Suprapubic skin (tissue), 4 donors: Measurements from ENCODE around the gene SMARCD3. TPM values are rescaled to one million over a fixed set of nuclear protein-coding genes. Genes with fewer than 3 reads are reported as not detected.

Experiments
- DNase-seq, 2 donors: peaks; one replicate each; pipeline ENCODE4 v3.0.0-alpha.2; 2019; ENCODE audit warnings: low spot score in 2 of 2
- H3K27ac ChIP-seq: fragments of 200-600 bp; sonication (generic); one replicate; pipeline ENCODE4 v1.5.1; 2019
- H3K27me3 ChIP-seq: fragments of 200-600 bp; sonication (generic); one replicate; pipeline ENCODE4 v1.5.1; 2019
- H3K36me3 ChIP-seq: fragments of 200-600 bp; sonication (generic); one replicate; pipeline ENCODE4 v1.5.1; 2019
- H3K4me1 ChIP-seq: fragments of 200-600 bp; sonication (generic); one replicate; pipeline ENCODE4 v1.5.1; 2019
- H3K4me3 ChIP-seq: fragments of 200-600 bp; sonication (generic); one replicate; pipeline ENCODE4 v1.5.1; 2019; ENCODE audit warnings: mild to moderate bottlenecking
- H3K9me3 ChIP-seq: fragments of 200-600 bp; sonication (generic); one replicate; pipeline ENCODE4 v1.5.1; 2019
- CTCF ChIP-seq, 2 donors: fragments of 200-600 bp in 1 of 2; fragments of 450-650 bp in 1 of 2; sonication (generic) in 1 of 2; IDR thresholded peaks; one replicate each; pipeline ENCODE4 v1.5.1; 2016 to 2019; ENCODE audit warnings: antibody characterized with exemption in 2 of 2, mild to moderate bottlenecking in 1 of 2, moderate library complexity in 1 of 2
- EP300 ChIP-seq: sonication (generic); formaldehyde crosslinking; IDR thresholded peaks from one replicate; pipeline ENCODE4 v1.6.1; 2017; ENCODE audit warnings: antibody characterized with exemption
- POLR2A ChIP-seq, 2 donors: fragments of 450-650 bp; IDR thresholded peaks; one replicate each; pipeline ENCODE4 v1.6.1; 2017; ENCODE audit warnings: antibody characterized with exemption in 2 of 2, mild to moderate bottlenecking in 2 of 2, moderate library complexity in 2 of 2
- POLR2AphosphoS5 ChIP-seq, 3 donors: sonication (generic); formaldehyde crosslinking; IDR thresholded peaks; one replicate each; pipeline ENCODE4 v1.6.1; 2017; ENCODE audit warnings: antibody characterized with exemption in 3 of 3
- WGBS: methylation state at CpG from one replicate; pipeline ENCODE4 v1.1.5; 2018; 5-methylcytosine and 5-hydroxymethylcytosine counted together
- total RNA-seq, 4 donors: library from RNA; depleted of rRNA; stranded (reverse); fragments of >200 nt; gene quantifications; one replicate each; pipeline ENCODE4 v1.1.0, GENCODE V29; 2016

Gene SMARCD3
- total RNA-seq, 4 donors from 2014 or later: 9.6 to 15.8 (median 10.9) TPM

DNA sequence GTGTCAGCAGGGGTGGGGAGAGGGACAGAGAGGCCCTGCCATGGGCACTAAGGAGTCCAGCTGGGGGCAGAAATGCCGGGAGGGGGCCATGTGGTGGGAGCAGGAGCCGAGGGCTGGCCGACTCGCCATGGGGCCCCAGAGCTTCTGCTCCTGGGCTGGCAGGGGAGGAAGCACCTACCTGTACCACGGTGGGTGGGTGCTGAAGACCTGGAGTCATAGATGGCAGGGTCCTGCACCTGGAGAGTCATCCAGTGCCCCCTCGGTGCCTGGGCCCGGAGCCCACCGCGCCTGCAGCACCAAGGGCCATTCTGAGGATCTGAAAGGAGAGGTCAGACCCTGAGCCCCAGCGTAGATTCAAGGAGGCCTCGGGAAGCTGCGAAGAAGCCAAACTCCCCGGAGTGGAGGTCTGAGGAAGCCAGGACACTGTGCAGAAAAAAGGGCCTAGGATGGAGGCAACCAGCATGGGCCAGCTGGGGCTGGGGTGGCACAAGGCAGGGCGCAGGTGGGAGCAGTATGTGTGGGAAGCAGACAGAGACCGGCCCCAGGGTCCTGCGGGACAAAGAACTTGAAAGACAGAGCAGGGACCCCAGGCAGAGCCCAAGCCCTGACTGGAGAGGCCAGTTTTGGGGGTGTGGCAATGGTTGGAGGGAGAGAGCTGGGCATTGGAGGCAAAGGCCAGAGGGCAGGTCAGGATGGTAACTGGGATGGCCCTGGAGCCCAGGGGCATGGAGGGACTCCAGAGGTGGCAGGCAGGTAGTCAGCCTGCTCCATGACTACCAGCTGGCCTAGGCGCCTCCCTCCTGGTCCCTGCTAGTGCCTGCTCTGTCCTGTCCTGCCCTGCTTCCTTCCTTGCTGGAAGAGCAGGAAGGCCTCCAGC is 26.7 kb upstream of the SMARCD3 start:
- no peaks in the 10 kb centered on the region for H3K36me3 ChIP-seq
- H3K27ac ChIP-seq: no peak overlapping the region
- WGBS: 70% methylated on average over 10 of the region's 17 CpGs
- H3K27me3 ChIP-seq: no peaks in the 10 kb centered on the region
- H3K4me1 ChIP-seq: peaks cover 58% of the 10 kb centered on the region
- H3K4me3 ChIP-seq: no peak overlapping the region
- no peak for DNase-seq
- no peaks in the 10 kb centered on the region for H3K9me3 ChIP-seq
- no peak for TF ChIP-seq CTCF (IDR thresholded peaks at IDR 0.05)
- no peak for TF ChIP-seq POLR2AphosphoS5 (IDR thresholded peaks at IDR 0.05)
- TF ChIP-seq POLR2A (IDR thresholded peaks at IDR 0.05): no peak
- no peak for TF ChIP-seq EP300

GRCh38 chr7:151274396-151274795 is 25.9 kb upstream of the SMARCD3 start:
- TF ChIP-seq POLR2A (IDR thresholded peaks at IDR 0.05) (no peak), CTCF (IDR thresholded peaks at IDR 0.05) (no peak), POLR2AphosphoS5 (IDR thresholded peaks at IDR 0.05) (no peak), EP300 (no peak)
- 62% methylated on average over 5 of the region's 9 CpGs for WGBS
- H3K9me3 ChIP-seq: no peaks in the 10 kb centered on the region
- no peaks in the 10 kb centered on the region for H3K27me3 ChIP-seq
- H3K4me3 ChIP-seq: no peak overlapping the region
- DNase-seq: no peak
- no peak overlapping the region for H3K27ac ChIP-seq
- peaks cover 58% of the 10 kb centered on the region for H3K4me1 ChIP-seq
- H3K36me3 ChIP-seq: no peaks in the 10 kb centered on the region

DNA sequence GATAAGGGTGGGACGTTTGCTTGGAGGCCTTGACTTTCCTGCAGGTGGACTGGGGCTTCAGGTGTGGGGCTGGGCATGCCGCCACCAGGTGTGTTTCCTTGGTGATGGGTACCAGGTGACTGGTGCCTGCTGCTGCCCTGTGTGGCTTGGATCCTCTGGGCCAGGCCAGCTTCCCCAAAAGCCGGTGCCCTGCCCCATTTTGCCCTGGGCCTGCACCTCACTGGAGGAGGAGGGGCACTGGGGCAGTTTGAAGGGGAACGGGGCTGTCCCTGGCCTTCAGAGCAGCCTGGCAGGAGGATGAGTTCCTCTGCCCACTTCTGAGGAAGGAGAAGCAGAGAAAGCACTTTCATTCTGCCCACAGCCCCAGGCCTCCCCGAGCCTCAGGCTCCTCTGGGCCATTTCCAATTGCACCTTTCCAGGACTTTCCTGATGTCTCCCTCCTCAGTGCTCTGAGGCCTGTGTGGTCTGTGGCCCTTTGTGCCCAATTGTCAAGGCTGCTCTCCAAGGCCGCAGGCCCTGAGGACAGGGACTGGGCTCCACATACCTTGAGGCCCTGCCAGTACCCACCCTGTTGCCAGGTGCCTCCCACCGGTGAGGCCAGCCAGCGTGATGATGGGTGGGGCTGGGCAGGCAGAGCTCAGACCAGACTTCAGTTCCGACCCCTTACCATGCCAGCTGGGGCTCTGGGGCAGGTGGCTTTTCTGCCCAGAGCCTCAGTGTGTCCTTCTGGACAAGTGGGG is 25.3 kb upstream of the SMARCD3 start:
- no peaks in the 10 kb centered on the region for H3K27me3 ChIP-seq
- 63% methylated on average over 4 of the region's 9 CpGs for WGBS
- no peaks in the 10 kb centered on the region for H3K9me3 ChIP-seq
- DNase-seq: no peak
- no peak for TF ChIP-seq EP300
- no peak for TF ChIP-seq POLR2AphosphoS5 (IDR thresholded peaks at IDR 0.05)
- H3K4me1 ChIP-seq: peaks cover 58% of the 10 kb centered on the region
- no peaks in the 10 kb centered on the region for H3K36me3 ChIP-seq
- no peak overlapping the region for H3K27ac ChIP-seq
- no peak overlapping the region for H3K4me3 ChIP-seq

DNA sequence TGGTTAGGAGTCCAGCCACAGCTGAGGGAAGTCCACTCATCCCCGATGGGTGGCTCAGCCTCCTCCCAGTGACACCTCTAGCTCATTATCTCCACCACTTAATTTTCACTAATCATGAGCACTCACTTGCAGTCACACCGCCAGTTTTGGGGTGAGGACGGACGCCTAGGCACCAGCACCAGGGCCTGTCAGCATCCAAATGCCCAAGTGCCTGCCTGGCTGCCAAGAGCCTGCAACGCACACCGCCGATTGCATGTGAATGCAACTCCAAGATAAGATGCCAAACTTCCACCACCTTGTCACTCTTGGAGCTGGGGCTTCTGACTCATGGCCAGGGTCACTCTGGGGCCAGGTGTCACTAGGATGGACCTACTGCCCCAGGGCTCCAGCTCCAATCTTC is 24.4 kb upstream of the SMARCD3 start:
- no peak for TF ChIP-seq POLR2AphosphoS5 (IDR thresholded peaks at IDR 0.05)
- no peak for TF ChIP-seq CTCF (IDR thresholded peaks at IDR 0.05)
- no peak for TF ChIP-seq POLR2A (IDR thresholded peaks at IDR 0.05)
- no peak for TF ChIP-seq EP300
- Histone ChIP-seq H3K36me3 (no peaks in the 10 kb centered on the region), H3K4me1 (peaks cover 58% of the 10 kb centered on the region), H3K9me3 (no peaks in the 10 kb centered on the region), H3K4me3 (no peak overlapping the region), H3K27ac (no peak overlapping the region), H3K27me3 (no peaks in the 10 kb centered on the region)
- 49% methylated on average over 6 of the region's 7 CpGs for WGBS
- DNase-seq: no peak

- no peaks in the 10 kb centered on the region for H3K27me3 ChIP-seq
- no peaks in the 10 kb centered on the region for H3K9me3 ChIP-seq
- TF ChIP-seq POLR2AphosphoS5 (IDR thresholded peaks at IDR 0.05) (no peak), CTCF (IDR thresholded peaks at IDR 0.05) (peak in 1 of 2 donors; percentile 11)
- no peak for DNase-seq
- peaks cover 54% of the 10 kb centered on the region for H3K4me1 ChIP-seq
- WGBS: 34% methylated on average over 10 of the region's 10 CpGs
- H3K27ac ChIP-seq: peak overlapping the region; percentile 77
- no peaks in the 10 kb centered on the region for H3K36me3 ChIP-seq
- no peak overlapping the region for H3K4me3 ChIP-seq
Measured at GRCh38 chr7:151272405-151272804, 23.9 kb upstream of the SMARCD3 start.
